Skin epidermis (tissue), 12 donors: ENCODE data around the gene SPN.
"Not testable (repeated sequence)": the region's sequence is repeated elsewhere in the genome, so short reads cannot be mapped to it uniquely, and the experiment has no call there.

Experiments used
- H3K27ac ChIP-seq, 21 experiments: fragments of 200-600 bp; sonication (generic) in 11 of 21; one replicate each; pipeline ENCODE4 v1.5.0; 2020; ENCODE audit warnings: mild to moderate bottlenecking in 3 of 21, inconsistent platforms in 2 of 21, moderate library complexity in 2 of 21
- H3K4me3 ChIP-seq, 7 experiments: fragments of 200-600 bp; sonication (generic) in 2 of 7; one replicate each; pipeline ENCODE4 v1.5.0; 2020; ENCODE audit warnings: inconsistent platforms in 2 of 7, mild to moderate bottlenecking in 2 of 7, moderate library complexity in 1 of 7

Gene SPN

DNA sequence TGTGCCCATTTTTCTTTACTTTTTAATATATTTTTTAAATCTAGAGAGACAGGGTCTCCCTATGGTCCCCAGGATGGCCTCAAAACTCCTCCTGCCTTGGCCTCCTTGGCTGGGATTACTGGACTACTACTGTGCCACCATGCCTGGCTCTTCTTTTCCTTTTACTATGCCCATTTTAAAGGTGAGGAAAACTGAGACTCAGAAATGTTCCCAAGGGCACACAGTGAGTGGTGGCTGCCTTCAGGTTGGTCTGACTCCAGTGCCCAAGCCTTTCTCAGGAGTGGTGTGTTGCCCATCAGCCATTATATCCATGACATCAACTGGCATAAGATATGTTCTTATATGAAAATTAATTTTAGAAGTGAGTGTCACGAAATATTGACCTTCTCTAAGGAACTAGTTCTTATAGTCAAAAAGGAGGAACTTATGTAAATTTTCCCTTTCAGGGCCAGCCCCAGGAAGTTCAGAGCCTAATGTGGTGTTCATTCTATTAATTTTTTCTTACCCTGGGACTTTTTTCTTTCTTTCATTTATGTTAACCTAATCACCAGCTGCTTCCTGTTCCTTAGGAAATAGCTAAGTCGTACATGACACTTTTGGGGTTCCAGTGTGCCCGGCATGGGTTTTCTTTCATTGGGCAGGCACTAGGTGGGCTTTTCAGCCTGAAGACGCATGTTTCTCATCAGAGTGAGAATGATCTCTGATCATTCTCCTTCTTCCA, 17.9 kb upstream of the SPN start:
- H3K4me3 ChIP-seq, result no peak overlapping the region
- H3K27ac ChIP-seq, result no peak overlapping the region

DNA sequence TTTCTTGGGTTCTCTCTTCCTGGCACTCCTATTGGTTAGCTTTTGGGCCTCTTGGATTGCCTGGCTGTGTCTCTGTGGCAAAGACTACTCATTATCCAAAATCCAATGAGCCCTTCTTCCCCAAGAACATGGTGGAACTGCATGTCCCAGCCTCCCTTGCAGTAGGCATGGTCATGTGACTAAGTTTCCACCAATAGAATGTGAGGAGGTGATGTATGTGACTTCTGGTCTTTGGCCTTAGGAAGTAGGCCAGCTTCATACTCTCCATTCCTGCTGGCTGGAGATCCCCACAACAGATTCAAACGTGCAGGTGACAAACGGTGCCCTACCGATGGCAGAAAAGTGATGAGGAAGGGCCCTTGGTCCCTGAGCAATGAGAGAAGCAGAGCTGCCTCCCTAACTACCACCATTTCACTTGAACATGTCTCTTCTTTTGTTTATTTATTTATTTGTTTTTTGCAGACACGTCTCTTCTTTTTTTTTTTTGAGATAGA, 17.3 kb upstream of the SPN start:
- H3K27ac ChIP-seq, result no peak overlapping the region

DNA sequence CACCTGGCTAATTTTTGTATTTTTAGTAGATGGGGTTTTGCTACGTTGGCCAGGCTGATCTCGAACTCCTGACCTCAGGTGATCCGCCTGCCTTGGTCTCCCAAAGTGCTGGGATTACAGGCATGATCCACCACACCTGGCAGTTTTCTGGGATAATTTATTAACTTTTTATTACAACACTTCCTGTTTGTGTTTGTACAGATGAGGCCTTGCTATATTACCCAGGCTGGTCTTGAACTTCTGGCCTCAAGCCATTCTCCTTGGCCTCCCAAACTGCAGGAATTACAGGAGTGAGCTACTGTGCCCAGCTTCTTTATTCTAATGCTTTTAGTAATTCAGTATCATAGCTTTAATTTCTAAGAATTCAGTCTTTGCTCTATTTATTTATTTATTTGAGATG, 16.1 kb upstream of the SPN start:
- Histone ChIP-seq H3K4me3 (no peak overlapping the region), H3K27ac (no peak overlapping the region)

More for the DNA sequence above, 17.3 kb upstream of the SPN start:
- no peak overlapping the region for H3K4me3 ChIP-seq

DNA sequence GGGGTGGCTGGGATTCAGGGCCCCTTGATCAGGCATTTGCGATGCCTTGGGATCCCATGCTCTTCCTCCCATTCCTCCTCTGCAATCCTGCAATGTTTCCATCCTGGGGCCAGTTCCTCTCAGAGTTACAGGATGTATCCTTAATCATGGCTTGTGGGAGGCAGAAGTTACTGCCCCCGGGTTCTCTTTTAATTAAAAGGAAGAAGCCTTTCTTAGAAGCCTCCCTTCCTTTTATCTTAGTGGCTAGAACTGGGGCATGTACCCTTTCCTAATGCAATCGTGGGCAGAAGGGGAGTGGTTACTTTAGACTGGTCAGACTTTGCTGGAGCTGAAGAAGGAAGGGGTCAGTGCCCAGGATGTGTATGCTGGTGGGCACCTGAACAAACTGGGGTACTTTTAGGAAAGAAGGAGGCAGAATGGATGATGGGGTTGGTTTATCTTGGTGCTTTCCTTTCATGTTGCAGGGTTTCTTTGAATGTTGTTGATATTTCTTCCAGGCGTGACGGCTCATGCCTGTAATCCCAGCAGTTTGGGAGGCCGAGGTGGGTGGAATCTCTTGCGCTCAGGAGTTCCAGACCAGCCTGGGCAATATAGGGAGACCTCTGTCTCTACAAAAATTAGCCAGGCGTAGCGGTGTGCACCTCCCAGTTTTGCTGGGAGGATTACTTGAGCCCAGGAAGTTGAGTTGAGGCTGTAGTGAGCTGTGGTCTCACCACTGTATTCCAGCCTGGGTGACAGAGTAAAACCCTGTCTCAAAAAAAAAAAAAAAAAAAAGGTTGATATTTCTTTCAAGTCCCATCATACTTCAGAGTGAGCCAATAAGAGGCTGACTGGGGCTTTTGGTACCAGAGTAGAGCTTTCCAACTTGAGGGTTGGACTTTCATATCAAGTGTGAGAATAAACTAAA, 13.2 kb upstream of the SPN start:
- no peak overlapping the region for H3K4me3 ChIP-seq
- H3K27ac ChIP-seq, result no peak overlapping the region

DNA sequence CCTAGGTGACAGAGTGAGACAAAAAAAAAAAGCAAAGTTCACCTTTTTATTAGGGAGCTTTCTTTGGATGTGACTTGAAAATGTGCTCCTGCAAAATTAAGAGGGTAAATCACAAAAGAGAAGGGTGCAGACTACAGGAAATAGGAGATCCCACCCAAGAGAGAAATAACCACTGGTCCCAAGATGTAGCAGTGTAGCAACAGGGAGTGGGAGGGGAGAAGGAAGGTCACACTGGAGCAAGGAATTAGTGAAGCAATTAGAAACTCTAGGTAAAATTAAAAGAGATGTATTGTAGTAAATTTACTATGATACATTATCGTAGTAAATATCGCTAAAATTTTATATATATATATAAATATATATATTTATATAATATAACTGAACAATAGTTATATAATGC, 12.3 kb upstream of the SPN start:
- Histone ChIP-seq H3K27ac (no peak overlapping the region), H3K4me3 (no peak overlapping the region)

DNA sequence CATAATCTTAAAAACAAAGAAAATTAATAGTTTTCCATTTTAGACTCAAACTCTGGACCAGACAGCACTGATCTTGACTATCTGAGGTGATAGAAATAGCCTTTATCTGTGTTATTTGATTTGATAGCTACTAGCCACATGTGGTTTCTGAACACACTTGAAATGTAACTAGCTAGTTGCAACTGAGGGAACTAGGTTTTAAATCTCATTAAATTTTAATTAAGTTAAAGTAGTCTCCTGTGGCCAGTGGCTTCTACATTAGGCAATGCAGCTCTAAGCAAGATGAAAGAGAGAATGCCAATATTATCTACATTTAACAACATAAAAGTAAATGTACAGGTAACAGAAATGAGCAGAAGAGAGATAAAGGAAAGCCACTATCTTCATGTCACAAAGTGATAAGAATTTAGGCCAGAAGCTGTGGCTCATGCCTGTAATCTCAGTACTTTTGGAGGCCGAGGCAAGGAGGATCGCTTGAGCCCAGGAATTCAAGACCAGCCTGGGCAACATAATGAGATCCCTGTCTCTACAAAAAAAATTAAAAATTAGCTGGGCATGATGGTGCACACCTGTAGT, 11.2 kb upstream of the SPN start:
- Histone ChIP-seq H3K27ac (no peak overlapping the region), H3K4me3 (no peak overlapping the region)

DNA sequence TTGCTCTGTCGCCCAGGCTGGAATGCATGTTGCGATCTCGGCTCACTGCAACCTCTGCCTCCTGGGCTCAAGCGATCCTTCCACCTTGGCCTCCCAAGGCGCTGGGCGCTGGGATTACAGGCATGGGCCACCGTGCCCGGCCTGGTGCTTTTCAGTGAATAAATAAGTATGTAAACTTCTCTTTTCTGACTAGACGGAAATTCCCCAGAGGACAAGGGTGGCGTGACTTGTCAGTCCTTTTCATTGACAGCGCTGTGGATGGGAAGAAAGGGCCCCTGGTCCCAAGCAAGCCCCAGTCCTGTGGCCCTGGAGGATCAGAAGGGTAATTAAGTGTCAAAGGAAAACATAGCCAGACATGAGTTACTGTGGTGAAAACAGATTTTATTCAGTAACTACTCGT, 9.6 kb upstream of the SPN start:
- no peak overlapping the region for H3K27ac ChIP-seq

DNA sequence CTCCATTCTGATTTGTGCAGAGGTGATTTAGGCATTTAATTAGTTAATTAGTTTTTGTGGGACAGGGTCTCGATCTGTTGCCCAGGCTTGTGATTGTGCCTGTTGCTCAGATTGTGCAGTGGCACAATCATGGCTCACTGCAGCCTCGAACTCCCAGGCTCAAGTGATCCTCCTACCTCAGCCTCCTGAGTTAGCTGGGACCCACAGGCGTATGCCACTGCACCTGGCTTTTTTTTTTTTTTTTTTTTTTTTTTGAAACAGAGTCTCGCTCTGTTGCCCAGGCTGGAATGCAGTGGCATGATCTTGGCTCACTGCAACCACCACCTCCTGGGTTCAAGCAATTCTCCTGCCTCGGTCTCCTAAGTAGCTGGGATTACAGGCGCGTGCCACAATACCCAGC, 9.2 kb upstream of the SPN start:
- H3K4me3 ChIP-seq, H3K27ac ChIP-seq: not testable (repeated sequence)

More for the DNA sequence above, 9.6 kb upstream of the SPN start:
- H3K4me3 ChIP-seq, result no peak overlapping the region

DNA sequence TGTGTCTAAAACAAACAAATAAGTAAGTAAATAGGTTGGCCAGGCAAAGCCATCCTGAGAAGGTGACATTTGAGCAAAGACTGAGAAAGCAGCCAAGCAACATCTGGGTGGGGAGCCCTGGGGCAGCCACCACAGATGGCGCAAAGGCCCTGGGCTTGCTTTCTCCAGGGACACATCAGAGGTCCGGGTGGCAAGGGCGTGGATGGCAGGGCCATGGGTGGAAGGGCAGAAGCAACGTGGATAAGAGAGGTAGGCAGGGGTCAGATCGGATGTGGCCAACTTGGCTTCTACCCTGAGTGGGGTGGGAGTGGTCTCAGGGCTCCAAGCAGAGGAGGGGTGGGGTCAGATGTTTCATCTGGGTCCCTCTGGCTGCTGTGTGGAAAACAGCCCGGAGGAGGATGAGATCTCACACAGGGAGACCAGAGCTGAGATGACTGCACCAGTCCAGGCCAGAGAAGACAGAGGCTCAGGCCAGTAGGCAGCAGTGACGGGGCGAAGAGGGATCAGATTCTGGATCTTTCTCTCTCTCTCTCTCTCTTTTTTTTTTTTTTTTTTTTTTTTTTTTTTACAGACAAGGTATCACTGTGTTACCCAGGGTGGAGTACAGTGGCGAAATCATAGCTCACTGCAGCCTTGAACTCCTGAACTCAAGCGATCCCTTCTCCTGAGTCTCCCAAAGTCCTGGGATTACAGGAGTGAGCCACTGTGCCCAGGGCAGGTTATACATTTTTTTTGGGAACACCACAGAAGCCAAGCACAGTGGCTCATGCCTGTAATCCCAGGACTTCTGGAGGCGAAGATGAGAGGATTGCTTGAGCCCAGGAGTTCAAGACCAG, 6.1 kb upstream of the SPN start:
- no peak overlapping the region for H3K27ac ChIP-seq
- no peak overlapping the region for H3K4me3 ChIP-seq

DNA sequence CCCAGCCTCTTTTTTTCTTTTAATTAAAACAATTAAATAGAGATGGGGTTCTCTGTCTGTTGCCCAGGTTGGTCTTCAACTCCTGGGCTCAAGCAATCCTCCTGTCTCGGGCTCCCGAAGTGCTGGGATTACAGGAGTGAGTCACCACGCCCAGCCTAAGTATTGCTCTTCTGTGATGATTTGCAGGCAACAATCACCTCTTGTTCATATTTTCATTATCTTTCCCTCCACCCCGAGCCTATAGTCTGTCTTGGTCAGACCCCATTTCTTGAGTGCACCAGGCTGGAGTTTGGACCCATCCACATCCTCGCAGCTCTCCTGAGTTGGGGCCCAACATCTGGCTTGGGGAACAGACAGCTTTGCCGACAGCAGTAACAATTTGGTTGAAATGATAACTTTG, 4.3 kb upstream of the SPN start:
- Histone ChIP-seq H3K27ac (no peak overlapping the region), H3K4me3 (no peak overlapping the region)

DNA sequence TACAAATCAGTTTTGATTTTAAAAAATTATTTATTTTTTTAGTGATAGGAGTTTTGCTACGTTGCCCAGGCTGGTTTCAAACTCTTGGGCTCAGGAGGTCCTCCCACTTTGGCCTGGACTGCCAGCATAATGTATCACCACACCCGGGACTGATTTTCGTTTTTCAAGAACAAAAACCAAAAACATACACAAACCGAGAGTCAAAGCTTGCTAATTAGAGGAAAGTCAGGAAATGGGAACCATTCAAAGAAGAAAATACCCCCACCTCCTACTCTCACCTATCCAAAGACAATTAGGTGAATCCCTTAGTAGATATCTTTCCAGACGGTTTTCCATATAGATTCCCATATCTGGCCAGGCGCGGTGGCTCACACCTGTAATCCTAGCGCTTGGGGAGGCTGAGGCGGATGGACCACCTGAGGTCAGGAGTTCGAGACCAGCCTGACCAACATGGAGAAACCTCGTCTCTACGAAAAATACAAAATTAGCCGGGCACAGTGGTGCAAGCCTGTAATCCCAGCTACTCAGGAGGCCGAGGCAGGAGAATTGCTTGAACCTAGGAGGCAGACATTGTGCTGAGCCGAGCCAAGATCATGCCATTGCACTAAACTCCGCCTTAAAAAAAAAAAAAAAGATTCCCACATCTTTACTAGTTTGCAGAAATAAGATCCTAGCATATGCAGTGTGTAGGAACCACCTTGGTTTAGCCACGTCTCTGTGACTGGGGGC, 883 bp upstream of the SPN start:
- Histone ChIP-seq H3K27ac (peak overlapping the region in 13 of 21 experiments; percentile 14 to 96 (median 79)), H3K4me3 (peak overlapping the region in 6 of 7 experiments; percentile 21 to 48 (median 30))

DNA sequence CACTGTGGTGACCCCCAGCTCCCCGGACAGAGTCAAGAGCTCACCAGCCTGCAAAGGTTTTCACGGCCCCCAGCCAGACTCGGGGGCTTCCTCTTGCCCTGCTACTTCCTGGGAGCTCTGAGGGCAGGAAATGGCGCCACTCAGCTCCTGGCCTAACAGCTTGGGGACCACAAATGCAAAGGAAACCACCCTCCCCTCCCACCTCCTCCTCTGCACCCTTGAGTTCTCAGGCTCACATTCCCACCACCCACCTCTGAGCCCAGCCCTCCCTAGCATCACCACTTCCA, 375 bp upstream of the SPN start:
- Histone ChIP-seq H3K27ac (peak overlapping the region in 17 of 21 experiments; percentile 14 to 96 (median 71)), H3K4me3 (peak overlapping the region in 6 of 7 experiments; percentile 21 to 48 (median 30))

DNA sequence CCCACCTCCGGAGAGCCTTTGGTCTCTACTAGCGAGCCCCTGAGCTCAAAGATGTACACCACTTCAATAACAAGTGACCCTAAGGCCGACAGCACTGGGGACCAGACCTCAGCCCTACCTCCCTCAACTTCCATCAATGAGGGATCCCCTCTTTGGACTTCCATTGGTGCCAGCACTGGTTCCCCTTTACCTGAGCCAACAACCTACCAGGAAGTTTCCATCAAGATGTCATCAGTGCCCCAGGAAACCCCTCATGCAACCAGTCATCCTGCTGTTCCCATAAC, 702 bp downstream of the SPN start:
- H3K27ac ChIP-seq, result peak overlapping the region in 16 of 21 experiments; percentile 7 to 96 (median 73)
- H3K4me3 ChIP-seq, result peak overlapping the region; percentile 21 to 48 (median 25)

DNA sequence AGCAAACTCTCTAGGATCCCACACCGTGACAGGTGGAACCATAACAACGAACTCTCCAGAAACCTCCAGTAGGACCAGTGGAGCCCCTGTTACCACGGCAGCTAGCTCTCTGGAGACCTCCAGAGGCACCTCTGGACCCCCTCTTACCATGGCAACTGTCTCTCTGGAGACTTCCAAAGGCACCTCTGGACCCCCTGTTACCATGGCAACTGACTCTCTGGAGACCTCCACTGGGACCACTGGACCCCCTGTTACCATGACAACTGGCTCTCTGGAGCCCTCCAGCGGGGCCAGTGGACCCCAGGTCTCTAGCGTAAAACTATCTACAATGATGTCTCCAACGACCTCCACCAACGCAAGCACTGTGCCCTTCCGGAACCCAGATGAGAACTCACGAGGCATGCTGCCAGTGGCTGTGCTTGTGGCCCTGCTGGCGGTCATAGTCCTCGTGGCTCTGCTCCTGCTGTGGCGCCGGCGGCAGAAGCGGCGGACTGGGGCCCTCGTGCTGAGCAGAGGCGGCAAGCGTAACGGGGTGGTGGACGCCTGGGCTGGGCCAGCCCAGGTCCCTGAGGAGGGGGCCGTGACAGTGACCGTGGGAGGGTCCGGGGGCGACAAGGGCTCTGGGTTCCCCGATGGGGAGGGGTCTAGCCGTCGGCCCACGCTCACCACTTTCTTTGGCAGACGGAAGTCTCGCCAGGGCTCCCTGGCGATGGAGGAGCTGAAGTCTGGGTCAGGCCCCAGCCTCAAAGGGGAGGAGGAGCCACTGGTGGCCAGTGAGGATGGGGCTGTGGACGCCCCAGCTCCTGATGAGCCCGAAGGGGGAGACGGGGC, 1.3 kb downstream of the SPN start:
- peak overlapping the region in 15 of 21 experiments; percentile 31 to 96 (median 71) for H3K27ac ChIP-seq
- peak overlapping the region; percentile 21 to 48 (median 25) for H3K4me3 ChIP-seq

DNA sequence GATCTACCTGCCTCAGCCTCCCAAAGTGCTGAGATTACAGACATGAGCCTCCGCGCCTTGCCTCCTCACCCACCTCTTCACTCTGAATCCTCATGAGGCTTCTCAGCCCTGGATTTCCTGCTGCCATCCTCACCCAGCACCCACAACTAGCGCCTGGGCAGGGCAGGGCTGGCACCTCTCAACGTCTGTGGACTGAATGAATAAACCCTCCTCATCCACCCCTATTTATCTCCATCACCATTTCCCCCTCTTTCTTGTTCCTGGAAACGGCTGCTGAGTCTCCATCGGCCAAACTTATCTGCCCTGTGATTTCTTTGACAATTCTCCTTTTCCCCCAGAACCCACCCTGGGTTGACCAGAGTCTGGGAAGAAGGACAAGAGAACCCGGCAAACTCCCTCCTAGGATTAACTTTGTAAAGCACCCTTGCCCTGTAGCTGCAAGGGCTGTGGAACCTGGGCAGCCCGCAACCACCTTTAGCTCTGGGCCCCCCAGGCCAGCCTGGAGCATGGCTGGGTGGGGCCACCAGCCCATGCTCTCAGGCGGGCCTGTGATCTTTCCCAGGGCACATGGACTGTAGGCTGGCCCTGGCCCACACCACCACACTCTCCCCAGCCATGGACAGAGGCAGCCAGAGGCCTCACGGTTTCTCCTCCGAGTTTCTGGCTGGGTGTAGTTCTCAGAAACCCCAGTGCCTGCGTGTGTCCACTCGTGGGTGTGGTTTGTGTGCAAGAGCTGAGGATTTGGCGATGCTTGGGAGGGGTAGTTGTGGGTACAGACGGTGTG, 2.4 kb downstream of the SPN start:
- H3K4me3 ChIP-seq, result peak overlapping the region; percentile 7 to 48 (median 24)
- H3K27ac ChIP-seq, result peak overlapping the region in 13 of 21 experiments; percentile 2 to 96 (median 71)

DNA sequence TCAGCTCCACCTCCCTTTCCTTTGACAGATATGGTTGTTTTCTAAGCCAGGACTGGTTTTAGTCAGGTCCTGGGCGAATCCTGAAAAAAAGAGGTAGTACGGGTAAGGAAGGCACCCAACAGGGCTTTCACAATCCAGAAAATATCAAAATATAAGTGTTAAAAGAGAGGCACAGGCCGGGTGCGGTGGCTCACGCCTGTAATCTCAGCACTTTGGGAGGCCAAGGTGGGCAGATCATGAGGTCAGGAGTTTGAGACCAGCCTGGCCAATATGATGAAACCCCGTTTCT, 4.2 kb downstream of the SPN start:
- peak overlapping the region in 6 of 21 experiments; percentile 2 to 96 (median 54) for H3K27ac ChIP-seq

DNA sequence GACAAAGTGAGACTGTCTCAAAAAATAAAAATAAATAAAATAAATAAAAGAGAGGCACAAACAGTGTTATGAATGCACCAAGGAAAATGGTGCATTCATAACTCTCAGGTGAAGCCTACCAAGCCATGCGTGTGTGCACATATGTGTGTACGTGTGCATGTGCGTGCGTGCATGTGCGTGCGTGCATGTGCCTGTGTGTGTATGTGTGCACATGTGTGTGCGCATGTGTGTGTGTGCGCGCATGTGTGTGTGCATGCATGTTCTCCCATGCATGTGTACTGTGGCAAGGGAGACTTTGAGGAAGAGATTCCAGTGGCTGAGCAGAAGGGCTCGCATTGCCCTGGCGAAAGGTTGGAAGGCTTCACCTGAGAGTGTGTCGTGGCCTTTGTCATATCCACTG, 4.7 kb downstream of the SPN start:
- H3K4me3 ChIP-seq, result no peak overlapping the region
- peak overlapping the region in 2 of 21 experiments; percentile 50 to 96 for H3K27ac ChIP-seq

More for the DNA sequence above, 4.2 kb downstream of the SPN start:
- H3K4me3 ChIP-seq, result not testable (repeated sequence)

DNA sequence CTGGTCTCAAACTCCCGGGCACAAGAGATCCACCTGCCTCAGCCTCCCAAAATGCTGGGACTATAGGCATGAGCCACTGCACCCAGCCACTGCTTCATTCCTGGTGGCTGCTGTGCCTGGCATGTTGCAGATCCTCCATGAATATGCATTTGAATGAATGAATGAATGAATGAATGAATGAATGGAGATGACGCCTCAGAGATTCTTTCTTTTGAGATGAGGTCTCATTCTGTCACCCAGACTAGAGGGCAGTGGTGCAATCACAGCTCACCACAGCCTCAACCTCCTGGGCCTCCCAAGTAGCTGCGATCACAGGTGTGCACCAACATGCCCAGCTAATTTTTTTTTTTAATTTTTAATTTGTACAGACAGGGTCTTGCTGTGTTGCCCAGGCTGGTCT, 5.2 kb downstream of the SPN start:
- Histone ChIP-seq H3K4me3 (no peak overlapping the region), H3K27ac (no peak overlapping the region)
